SK-N-MC (cell line): Measurements from ENCODE around the gene FMO1.

ENCODE experiments used
- EZH2 ChIP-seq: fragments of 200-600 bp; sonication (generic); IDR thresholded peaks from one replicate; pipeline ENCODE4 v1.6.1; 2017; ENCODE audit warnings: antibody characterized with exemption
- POLR2AphosphoS5 ChIP-seq: IDR thresholded peaks from 2 replicates; pipeline ENCODE4 v1.6.1; 2012; ENCODE audit warnings: mild to moderate bottlenecking, low read depth, low read length, borderline replicate concordance

DNA sequence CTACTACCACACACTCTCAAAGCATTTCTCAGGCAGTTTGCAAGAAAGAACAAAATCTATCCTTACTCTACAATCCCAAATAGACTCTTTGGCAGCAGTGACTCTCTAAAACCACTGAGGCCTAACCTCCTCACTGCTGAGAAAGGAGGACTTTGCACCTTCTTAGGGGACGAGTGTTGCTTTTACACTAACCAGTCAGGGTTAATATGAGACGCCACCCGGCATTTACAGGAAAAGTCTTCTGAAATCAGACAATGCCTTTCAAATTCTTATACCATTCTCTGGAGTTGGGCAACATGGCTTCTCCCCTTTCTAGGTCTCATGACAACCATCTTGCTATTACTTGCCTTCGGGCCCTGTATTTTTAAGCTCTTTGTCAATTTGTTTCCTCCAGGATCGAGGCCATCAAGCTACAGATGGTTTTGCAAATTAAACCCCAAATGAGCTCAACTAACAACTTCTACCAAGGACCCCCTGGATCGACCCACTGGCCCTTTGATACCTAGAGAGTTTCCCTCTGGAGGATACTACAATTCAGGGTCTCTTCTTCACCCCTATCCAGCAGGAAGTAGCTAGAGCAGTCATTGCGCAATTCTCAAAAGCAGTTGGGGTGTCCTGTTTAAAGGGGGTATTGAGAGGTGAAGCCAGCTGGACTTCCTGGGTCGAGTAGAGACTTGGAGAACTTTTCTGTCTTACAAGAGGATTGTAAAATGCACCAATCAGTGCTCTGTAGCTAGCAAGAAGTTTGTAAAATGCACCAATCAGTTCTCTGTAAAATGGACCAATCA, 63.7 kb downstream of the FMO1 start:
- TF ChIP-seq POLR2AphosphoS5 (no peak), EZH2 (no peak)
